SK-N-SH treated with all-trans-retinoic acid at 6 μM for 48 hours (cell line): Measurements from ENCODE around the gene PLPP1.

Experiments used
- ATAC-seq: fragments of 200-7000 bp; cut with Tn5 transposase; 3 replicates; pipeline ENCODE4 v1.9.1; 2020; ENCODE audit warnings: mild to moderate bottlenecking, moderate library complexity
- BACH2 ChIP-seq: fragments of 250-450 bp; sonication (Bioruptor Pico); IDR thresholded peaks from 2 replicates; pipeline ENCODE4 v1.9.0; 2021; ENCODE audit warnings: mild to moderate bottlenecking, borderline replicate concordance
- CREB5 ChIP-seq: fragments of 250-450 bp; sonication (Bioruptor Pico); IDR thresholded peaks from 2 replicates; pipeline ENCODE4 v1.5.1; 2020; ENCODE audit warnings: low read depth, mild to moderate bottlenecking, moderate library complexity
- CSDC2 ChIP-seq: fragments of 250-450 bp; sonication (Bioruptor Pico); IDR thresholded peaks from 2 replicates; pipeline ENCODE4 v1.5.0; 2020; ENCODE audit warnings: mild to moderate bottlenecking, moderate library complexity
- ESRRG ChIP-seq: fragments of 250-450 bp; sonication (Bioruptor Pico); IDR thresholded peaks from 2 replicates; pipeline ENCODE4 v1.6.1; 2021; ENCODE audit warnings: mild to moderate bottlenecking
- GLIS3 ChIP-seq: fragments of 250-450 bp; sonication (Bioruptor Pico); IDR thresholded peaks from 2 replicates; pipeline ENCODE4 v1.5.0; 2020; ENCODE audit warnings: mild to moderate bottlenecking, moderate library complexity
- ISL1 ChIP-seq: fragments of 250-450 bp; sonication (Bioruptor Pico); IDR thresholded peaks from 2 replicates; pipeline ENCODE4 v2.1.2; 2022; ENCODE audit warnings: mild to moderate bottlenecking, moderate library complexity
- OSR1 ChIP-seq: fragments of 250-450 bp; sonication (Bioruptor Pico); IDR thresholded peaks from 2 replicates; pipeline ENCODE4 v1.8.0; 2022; ENCODE audit warnings: moderate library complexity, mild to moderate bottlenecking, inconsistent platforms
- POU6F1 ChIP-seq: fragments of 250-450 bp; sonication (Bioruptor Pico); IDR thresholded peaks from 2 replicates; pipeline ENCODE4 v1.8.0; 2021; ENCODE audit warnings: low read depth, mild to moderate bottlenecking, moderate library complexity, borderline replicate concordance
- PPARA ChIP-seq: fragments of 250-450 bp; sonication (Bioruptor Pico); IDR thresholded peaks from 2 replicates; pipeline ENCODE4 v1.5.0; 2020; ENCODE audit warnings: mild to moderate bottlenecking, borderline replicate concordance
- RARB ChIP-seq: fragments of 250-450 bp; sonication (Bioruptor Pico); IDR thresholded peaks from 2 replicates; pipeline ENCODE4 v1.8.0; 2021; ENCODE audit warnings: mild to moderate bottlenecking, moderate library complexity
- SNAI2 ChIP-seq: fragments of 250-450 bp; sonication (Bioruptor Pico); IDR thresholded peaks from 2 replicates; pipeline ENCODE4 v1.5.0; 2020; ENCODE audit warnings: mild to moderate bottlenecking, moderate library complexity
- TOX ChIP-seq: fragments of 250-450 bp; sonication (Bioruptor Pico); IDR thresholded peaks from 2 replicates; pipeline ENCODE4 v1.8.0; 2021; ENCODE audit warnings: mild to moderate bottlenecking, moderate library complexity, borderline replicate concordance
- TSHZ2 ChIP-seq: fragments of 250-450 bp; sonication (Bioruptor Pico); IDR thresholded peaks from 2 replicates; pipeline ENCODE4 v1.5.0; 2020; ENCODE audit warnings: mild to moderate bottlenecking, moderate library complexity
- ZC3H10 ChIP-seq: fragments of 250-450 bp; sonication (Bioruptor Pico); IDR thresholded peaks from 2 replicates; pipeline ENCODE4 v1.5.1; 2021; ENCODE audit warnings: mild to moderate bottlenecking, moderate library complexity
- ZFP3 ChIP-seq: fragments of 250-450 bp; sonication (Bioruptor Pico); IDR thresholded peaks from 2 replicates; pipeline ENCODE4 v1.5.0; 2020; ENCODE audit warnings: mild to moderate bottlenecking, moderate library complexity
- ZNF565 ChIP-seq: fragments of 450-650 bp; formaldehyde crosslinking; conservative IDR thresholded peaks from 2 replicates; pipeline ENCODE4 v1.5.0; 2020; ENCODE audit warnings: low read depth, mild to moderate bottlenecking, moderate library complexity
- ZNF70 ChIP-seq: fragments of 450-650 bp; formaldehyde crosslinking; IDR thresholded peaks from 2 replicates; pipeline ENCODE4 v1.5.0; 2020; ENCODE audit warnings: mild to moderate bottlenecking, moderate library complexity
- ZNF8 ChIP-seq: fragments of 450-650 bp; formaldehyde crosslinking; IDR thresholded peaks from 2 replicates; pipeline ENCODE4 v1.5.0; 2020; ENCODE audit warnings: mild to moderate bottlenecking, moderate library complexity
- TF ChIP-seq, protein P1 (sequence below): fragments of 250-450 bp; sonication (Bioruptor Pico); IDR thresholded peaks from 2 replicates; pipeline ENCODE4 v1.8.0; 2020; ENCODE audit warnings: mild to moderate bottlenecking, moderate library complexity, borderline replicate concordance

PLPP1 gene

GRCh38 chr5:55484531-55484930 is 50.2 kb downstream of the PLPP1 start:
- no peak for ATAC-seq
- TF ChIP-seq ISL1 (CRISPR knock-in tag) = no peak
- TF ChIP-seq CREB5 (CRISPR knock-in tag) = no peak

- TF ChIP-seq ZFP3 (CRISPR knock-in tag) (no peak), POU6F1 (no peak), OSR1 (CRISPR knock-in tag) (no peak), ZNF70 (CRISPR knock-in tag) (no peak)
- TF ChIP-seq, all 23 proteins: peak for 0
- no peak for ATAC-seq
These were observed 50.9 kb downstream of the PLPP1 start for GRCh38 chr5:55483885-55484284.

- ATAC-seq = peak; percentile 52; the same call in 2 of the 3 replicates
- no peak for TF ChIP-seq ZC3H10
These were observed 53.4 kb downstream of the PLPP1 start for GRCh38 chr5:55481293-55481855.

- TF ChIP-seq ZC3H10 (no peak), ZNF8 (CRISPR knock-in tag) (no peak), GLIS3 (CRISPR knock-in tag) (no peak), RARB (CRISPR knock-in tag) (no peak), ESRRG (CRISPR knock-in tag) (no peak), ZNF565 (CRISPR knock-in tag) (no peak), CSDC2 (CRISPR knock-in tag) (no peak), TSHZ2 (CRISPR knock-in tag) (no peak), POU6F1 (no peak), BACH2 (CRISPR knock-in tag) (no peak), SNAI2 (CRISPR knock-in tag) (no peak), TOX (CRISPR knock-in tag) (no peak)
- TF ChIP-seq, all 23 proteins: peak for 0
- no peak; the same call in 1 of the 3 replicates for ATAC-seq
These were observed 54.0 kb downstream of the PLPP1 start for GRCh38 chr5:55480781-55481180.

GRCh38 chr5:55472642-55473041 is 62.1 kb downstream of the PLPP1 start:
- TF ChIP-seq GLIS3 (CRISPR knock-in tag) (no peak), ZNF8 (CRISPR knock-in tag) (no peak), PPARA (CRISPR knock-in tag) (no peak)
- TF ChIP-seq, protein P1, sequence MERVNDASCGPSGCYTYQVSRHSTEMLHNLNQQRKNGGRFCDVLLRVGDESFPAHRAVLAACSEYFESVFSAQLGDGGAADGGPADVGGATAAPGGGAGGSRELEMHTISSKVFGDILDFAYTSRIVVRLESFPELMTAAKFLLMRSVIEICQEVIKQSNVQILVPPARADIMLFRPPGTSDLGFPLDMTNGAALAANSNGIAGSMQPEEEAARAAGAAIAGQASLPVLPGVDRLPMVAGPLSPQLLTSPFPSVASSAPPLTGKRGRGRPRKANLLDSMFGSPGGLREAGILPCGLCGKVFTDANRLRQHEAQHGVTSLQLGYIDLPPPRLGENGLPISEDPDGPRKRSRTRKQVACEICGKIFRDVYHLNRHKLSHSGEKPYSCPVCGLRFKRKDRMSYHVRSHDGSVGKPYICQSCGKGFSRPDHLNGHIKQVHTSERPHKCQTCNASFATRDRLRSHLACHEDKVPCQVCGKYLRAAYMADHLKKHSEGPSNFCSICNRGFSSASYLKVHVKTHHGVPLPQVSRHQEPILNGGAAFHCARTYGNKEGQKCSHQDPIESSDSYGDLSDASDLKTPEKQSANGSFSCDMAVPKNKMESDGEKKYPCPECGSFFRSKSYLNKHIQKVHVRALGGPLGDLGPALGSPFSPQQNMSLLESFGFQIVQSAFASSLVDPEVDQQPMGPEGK (CRISPR knock-in tag) = no peak
- ATAC-seq = no peak
